ENCODE results near the gene FBXW10.
"Not testable (repeated sequence)": the region's sequence is repeated elsewhere in the genome, so short reads cannot be mapped to it uniquely, and the experiment has no call there.

GRCh38 chr17:18732438-18732837 lies 11.4 kb upstream of the FBXW10 start:
- not testable (repeated sequence) for TF ChIP-seq CTCF, POLR2A (IDR thresholded peaks at IDR 0.05)

All from thyroid gland (tissue), 4 donors.